NK-92 (cell line): Measurements from ENCODE around the gene OR5AP2.
"Not testable (repeated sequence)": the region's sequence is repeated elsewhere in the genome, so short reads cannot be mapped to it uniquely, and the experiment has no call there.

Experiments
- DNase-seq: peaks from one replicate; lab custom pipeline; 2025; ENCODE audit not compliant: unreplicated experiment; lab: John Stamatoyannopoulos, UW

OR5AP2 gene

DNA sequence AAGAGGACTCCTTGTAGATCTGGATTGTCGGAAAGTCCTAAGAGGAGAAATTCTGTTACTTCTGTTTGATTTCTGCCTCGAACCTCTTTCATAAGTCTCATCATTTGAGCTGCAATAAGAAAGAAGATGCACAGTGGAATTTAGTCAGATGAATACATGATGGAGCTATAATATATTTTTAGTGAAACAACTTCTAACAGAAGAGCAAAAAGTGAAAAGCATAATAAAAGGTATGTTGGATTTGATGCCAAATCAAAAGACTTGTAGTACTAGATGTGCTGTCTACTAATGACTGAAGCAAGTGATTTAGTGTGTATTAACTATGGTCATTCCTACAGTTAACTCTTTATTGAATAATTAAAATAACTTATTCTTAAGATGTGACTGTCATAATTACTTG lies at the start of gene OR5AP2:
OR5AP2 (minus strand) TSS at position 101 of the 400 bp plus-strand sequence; CDS start at position 101, 0 bp downstream.
- DNase-seq: no peak

- DNase-seq: not testable (repeated sequence)
Measured at GRCh38 chr11:56691179-56691578, 48.9 kb upstream of the OR5AP2 start.

GRCh38 chr11:56688554-56689100 lies 46.4 kb upstream of the OR5AP2 start:
- no peak for DNase-seq

GRCh38 chr11:56670984-56671383 lies 28.7 kb upstream of the OR5AP2 start:
- no peak for DNase-seq

DNA sequence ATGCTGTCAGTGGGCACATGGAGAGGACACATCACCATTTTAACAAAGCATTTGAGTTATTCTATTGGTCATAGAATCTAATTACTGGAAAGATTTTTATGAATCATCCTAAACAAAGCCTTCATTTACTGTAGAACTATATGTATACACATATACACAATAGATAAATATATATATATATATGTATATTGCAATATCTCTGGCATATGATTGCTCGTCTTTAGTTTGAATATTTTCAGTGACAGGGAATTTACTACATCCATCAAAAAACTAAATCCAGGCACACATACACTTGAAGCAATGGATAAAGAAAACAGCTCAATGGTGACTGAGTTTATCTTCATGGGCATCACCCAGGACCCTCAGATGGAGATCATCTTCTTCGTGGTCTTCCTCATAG lies 21.1 kb upstream of the OR5AP2 start, which contains the start of gene OR5AR1:
OR5AR1 (plus strand) TSS at position 301 of the 400 bp plus-strand sequence; CDS start at position 301, 0 bp downstream.
- DNase-seq: no peak

GRCh38 chr11:56659755-56660154 lies 17.5 kb upstream of the OR5AP2 start:
- DNase-seq: no peak

DNA sequence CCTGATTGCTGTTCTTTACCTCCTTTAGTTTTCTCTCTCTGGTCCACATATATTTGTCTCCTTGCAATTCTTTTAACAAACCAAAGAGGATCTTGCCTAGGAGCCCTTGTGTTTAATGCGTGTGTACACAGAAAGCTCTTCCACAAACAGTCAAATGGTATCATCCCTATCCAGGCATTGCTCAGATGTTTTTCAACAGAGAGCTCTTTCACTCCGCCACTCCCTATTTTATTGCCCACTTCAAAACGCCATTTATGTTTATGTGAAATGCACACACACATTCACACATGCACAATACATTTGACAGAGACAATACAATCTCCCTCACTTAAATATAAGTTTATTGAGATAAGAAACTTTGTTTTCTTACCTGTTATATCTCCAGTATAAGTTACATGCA lies 4.7 kb downstream of the OR5AP2 start:
- no peak for DNase-seq

DNA sequence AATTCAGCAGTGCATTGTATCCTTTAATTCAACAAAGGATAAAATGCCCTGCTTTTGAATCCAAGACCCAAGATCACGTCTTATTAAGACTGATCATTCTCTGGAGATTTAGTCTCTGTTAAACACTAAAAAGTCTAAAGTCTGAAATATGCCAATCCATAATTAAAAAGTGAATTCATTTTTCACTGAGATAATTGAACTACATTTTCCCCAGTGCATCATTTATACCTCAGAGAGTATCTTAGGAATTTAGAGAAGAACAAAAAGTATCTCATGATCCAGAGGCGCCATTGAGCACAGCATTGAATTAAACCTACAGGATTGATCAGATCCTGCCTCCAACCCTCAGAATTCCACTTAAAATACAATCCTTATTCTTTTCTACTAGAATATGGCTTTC lies 5.4 kb downstream of the OR5AP2 start:
- DNase-seq: no peak

DNA sequence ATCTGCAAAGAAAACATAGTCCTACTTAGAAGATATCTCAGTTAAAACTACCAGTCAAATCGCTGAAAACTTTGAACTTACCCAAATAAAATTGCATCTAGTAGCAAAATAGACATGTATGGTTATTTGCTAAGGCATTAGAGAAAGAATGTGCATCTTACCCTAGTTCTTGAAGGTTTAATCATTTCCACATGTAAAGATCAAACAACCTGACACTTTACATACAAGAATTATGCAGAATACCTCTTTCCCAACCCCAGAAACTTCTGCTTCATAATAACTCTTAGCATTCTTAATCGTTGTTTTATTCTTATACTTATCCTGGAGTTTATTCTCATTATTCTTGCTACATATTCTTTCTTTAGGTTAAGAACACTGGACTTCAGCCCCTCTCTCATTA lies 9.9 kb downstream of the OR5AP2 start:
- no peak for DNase-seq

GRCh38 chr11:56625946-56626345 lies 16.3 kb downstream of the OR5AP2 start:
- no peak for DNase-seq

DNA sequence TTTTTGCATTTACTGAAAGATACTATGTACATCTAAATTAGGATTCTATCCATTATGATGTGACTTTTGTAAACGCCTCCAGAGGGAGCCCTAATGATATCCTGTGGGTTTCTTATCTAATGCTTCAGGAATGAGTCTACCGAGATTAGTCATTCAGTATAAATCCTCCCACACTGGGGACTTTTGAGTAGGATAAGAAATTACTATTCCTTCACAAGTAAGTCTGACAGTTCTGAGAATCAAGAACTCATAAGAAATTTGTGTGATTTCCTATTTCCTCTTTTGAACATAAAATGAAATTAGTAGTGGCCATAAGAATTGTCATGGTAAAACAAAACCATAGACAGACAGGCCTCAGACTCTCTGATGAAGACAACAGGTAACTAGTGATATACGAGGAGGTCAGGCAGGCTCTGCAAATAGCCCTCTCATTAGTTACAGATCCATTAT lies 17.6 kb downstream of the OR5AP2 start:
- DNase-seq: no peak

- no peak for DNase-seq
Measured at GRCh38 chr11:56611174-56611573, 31.1 kb downstream of the OR5AP2 start.

DNA sequence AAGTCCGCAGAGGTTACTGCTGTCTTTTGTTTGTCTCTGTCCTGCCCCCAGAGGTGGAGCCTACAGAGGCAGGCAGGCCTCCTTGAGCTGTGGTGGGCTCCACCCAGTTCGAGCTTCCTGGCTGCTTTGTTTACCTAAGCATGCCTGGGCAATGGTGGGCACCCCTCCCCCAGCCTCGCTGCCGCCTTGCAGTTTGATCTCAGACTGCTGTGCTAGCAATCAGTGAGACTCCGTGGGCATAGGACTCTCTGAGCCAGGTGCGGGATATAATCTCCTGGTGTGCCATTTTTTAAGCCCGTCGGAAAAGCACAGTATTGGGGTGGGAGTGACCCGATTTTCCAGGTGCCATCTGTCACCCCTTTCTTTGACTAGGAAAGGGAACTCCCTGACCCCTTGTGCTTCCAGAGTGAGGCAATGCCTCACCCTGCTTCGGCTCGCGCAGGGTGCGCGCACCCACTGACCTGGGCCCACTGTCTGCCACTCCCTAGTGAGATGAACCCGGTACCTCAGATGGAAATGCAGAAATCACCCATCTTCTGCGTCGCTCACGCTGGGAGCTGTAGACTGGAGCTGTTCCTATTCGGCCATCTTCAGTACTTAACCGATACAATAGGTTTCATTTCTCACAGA lies 50.0 kb downstream of the OR5AP2 start:
- not testable (repeated sequence) for DNase-seq
